OCI-LY7 (cell line): ENCODE data around the gene TM7SF2. TPM values are rescaled to one million over a fixed set of nuclear protein-coding genes. Genes with fewer than 3 reads are reported as not detected.
"Not testable (repeated sequence)": the region's sequence is repeated elsewhere in the genome, so short reads cannot be mapped to it uniquely, and the experiment has no call there.

Experiments
- BruUV-seq: library from RNA; stranded (reverse); fragments of 400-500 nt; replicated peaks from 2 replicates; lab custom pipeline; 2021; lab: Mats Ljungman, UMichigan
- CTCF ChIA-PET: fragments of 300-600 bp; sonication (Branson Sonifier 250); formaldehyde crosslinking; loops from one replicate; lab custom pipeline; 2022; ENCODE audit warnings: antibody characterized with exemption; ENCODE audit not compliant: unreplicated experiment; lab: Charles Lee
- POLR2A ChIA-PET: fragments of 300-600 bp; sonication (Branson Sonifier 250); formaldehyde crosslinking; loops from one replicate; lab custom pipeline; 2022; ENCODE audit warnings: antibody characterized with exemption; lab: Charles Lee
- DNase-seq: peaks from one replicate; pipeline ENCODE4 v3.0.0-alpha.2; 2015; ENCODE audit warnings: low spot score
- H2AFZ ChIP-seq: fragments of 200-600 bp; sonication (generic), shearing (Covaris generic); 2 replicates; pipeline ENCODE4 v1.6.1; 2014; ENCODE audit warnings: mild to moderate bottlenecking, antibody characterized with exemption, low read length, moderate library complexity
- H3K27ac ChIP-seq: fragments of 200-600 bp; sonication (generic); 2 replicates; pipeline ENCODE4 v1.5.1; 2014; ENCODE audit warnings: mixed run types, low read depth, mild to moderate bottlenecking, moderate library complexity, low read length, inconsistent platforms; ENCODE audit not compliant: poor library complexity, severe bottlenecking
- H3K36me3 ChIP-seq: fragments of 200-600 bp; sonication (generic); 2 replicates; pipeline ENCODE4 v1.6.1; 2014; ENCODE audit warnings: mild to moderate bottlenecking, antibody characterized with exemption, low read length, moderate library complexity, mixed read lengths; ENCODE audit not compliant: insufficient read depth
- H3K4me1 ChIP-seq: fragments of 200-600 bp; sonication (generic); 2 replicates; pipeline ENCODE4 v1.5.1; 2014; ENCODE audit warnings: mild to moderate bottlenecking, low read length; ENCODE audit not compliant: insufficient read depth, poor library complexity, severe bottlenecking
- H3K4me2 ChIP-seq: fragments of 200-600 bp; sonication (generic); 2 replicates; pipeline ENCODE4 v1.6.1; 2014; ENCODE audit warnings: mild to moderate bottlenecking, low read length
- H3K4me3 ChIP-seq: fragments of 200-600 bp; sonication (generic); 2 replicates; pipeline ENCODE4 v1.5.1; 2014; ENCODE audit warnings: mild to moderate bottlenecking, low read depth, low read length; ENCODE audit not compliant: poor library complexity, severe bottlenecking
- H3K79me2 ChIP-seq: fragments of 200-600 bp; sonication (generic); 2 replicates; pipeline ENCODE4 v1.6.1; 2016; ENCODE audit warnings: low read depth, mild to moderate bottlenecking, low read length, moderate library complexity, mixed read lengths; ENCODE audit not compliant: insufficient read depth
- H3K9me2 ChIP-seq: fragments of 200-600 bp; sonication (generic); 2 replicates; pipeline ENCODE4 v1.6.1; 2016; ENCODE audit warnings: mild to moderate bottlenecking, low read length, mixed read lengths; ENCODE audit not compliant: insufficient read depth
- H3K9me3 ChIP-seq: fragments of 200-600 bp; sonication (generic); 2 replicates; pipeline ENCODE4 v1.6.1; 2014; ENCODE audit warnings: mild to moderate bottlenecking, mixed run types, low read length, mixed read lengths
- H4K20me1 ChIP-seq: fragments of 200-600 bp; sonication (generic); 2 replicates; pipeline ENCODE4 v1.6.1; 2014; ENCODE audit warnings: mild to moderate bottlenecking, antibody characterized with exemption, low read length, moderate library complexity, mixed read lengths; ENCODE audit not compliant: insufficient read depth
- EZH2phosphoT487 ChIP-seq: fragments of 200-600 bp; sonication (generic); IDR thresholded peaks from 2 replicates; pipeline ENCODE4 v1.6.1; 2018; ENCODE audit warnings: low read depth, borderline replicate concordance, mild to moderate bottlenecking, mixed run types, antibody characterized with exemption, low read length, moderate library complexity, mixed read lengths
- intact Hi-C: fragments of 100-400 bp; cut with micrococcal nuclease; formaldehyde crosslinking; loops from one replicate; pipeline ENCODE4 v1.10.0; 2022; ENCODE audit not compliant: unreplicated experiment
- total RNA-seq, 2 experiments: library from RNA; depleted of rRNA in 1 of 2; stranded (reverse); fragments of >200 nt in 1 of 2; shearing (Covaris generic) in 1 of 2; gene quantifications; 2 replicates each; pipeline ENCODE4 v1.2.3, GENCODE V29; 2014 to 2022
- TF ChIP-seq, protein P1 (sequence below): fragments of 200-600 bp; sonication (generic); conservative IDR thresholded peaks from 2 replicates; pipeline ENCODE4 v1.5.1; 2014; ENCODE audit warnings: mild to moderate bottlenecking, antibody characterized with exemption, low read length, moderate library complexity, mixed read lengths

TM7SF2 gene
- total RNA-seq, 2 experiments from 2014 or later = 25.8 to 54.1 TPM

- peak within 1 kb of the TSS; percentile 81 for H3K4me3 ChIP-seq
- ChIA-PET CTCF (no interaction called here), POLR2A (interaction anchor here (0.6 to 1.8 kb wide), 5 partner anchors 13 to 145 kb away, joined by 3 to 4 read pairs (median 3); no protein-coding TSS in a partner anchor)
- no peaks in the 10 kb centered on the region for H3K9me3 ChIP-seq
- peak; percentile 100 for DNase-seq
- H3K79me2 ChIP-seq = peaks cover 49% of the 10 kb centered on the region
- intact Hi-C loops = loop anchor here (1.0 to 10.0 kb wide), 4 partner anchors 15 to 343 kb away; partner anchors contain the start of genes CDCA5, SF1 and ZFPL1
- H3K9me2 ChIP-seq = no peaks in the 10 kb centered on the region
- H3K4me2 ChIP-seq = peak within 1 kb of the TSS; percentile 87
- TF ChIP-seq EZH2phosphoT487 = no peak
- TF ChIP-seq, protein P1, sequence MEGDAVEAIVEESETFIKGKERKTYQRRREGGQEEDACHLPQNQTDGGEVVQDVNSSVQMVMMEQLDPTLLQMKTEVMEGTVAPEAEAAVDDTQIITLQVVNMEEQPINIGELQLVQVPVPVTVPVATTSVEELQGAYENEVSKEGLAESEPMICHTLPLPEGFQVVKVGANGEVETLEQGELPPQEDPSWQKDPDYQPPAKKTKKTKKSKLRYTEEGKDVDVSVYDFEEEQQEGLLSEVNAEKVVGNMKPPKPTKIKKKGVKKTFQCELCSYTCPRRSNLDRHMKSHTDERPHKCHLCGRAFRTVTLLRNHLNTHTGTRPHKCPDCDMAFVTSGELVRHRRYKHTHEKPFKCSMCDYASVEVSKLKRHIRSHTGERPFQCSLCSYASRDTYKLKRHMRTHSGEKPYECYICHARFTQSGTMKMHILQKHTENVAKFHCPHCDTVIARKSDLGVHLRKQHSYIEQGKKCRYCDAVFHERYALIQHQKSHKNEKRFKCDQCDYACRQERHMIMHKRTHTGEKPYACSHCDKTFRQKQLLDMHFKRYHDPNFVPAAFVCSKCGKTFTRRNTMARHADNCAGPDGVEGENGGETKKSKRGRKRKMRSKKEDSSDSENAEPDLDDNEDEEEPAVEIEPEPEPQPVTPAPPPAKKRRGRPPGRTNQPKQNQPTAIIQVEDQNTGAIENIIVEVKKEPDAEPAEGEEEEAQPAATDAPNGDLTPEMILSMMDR = peak; percentile 92
- peaks cover 17% of the 10 kb centered on the region; the same call in 1 of the 2 replicates for H4K20me1 ChIP-seq
- BruUV-seq = no TSS peak
- H3K27ac ChIP-seq = peak within 1 kb of the TSS; percentile 78
- H3K4me1 ChIP-seq = peaks cover 62% of the 10 kb centered on the region
- no peak within 1 kb of the TSS for H2AFZ ChIP-seq
- H3K36me3 ChIP-seq = peaks cover 72% of the 10 kb centered on the region
Measured at GRCh38 chr11:65117206-65118096, 5.8 kb downstream of the TM7SF2 start, which contains the start of gene ZNHIT2. Gene ZNHIT2, minus strand, starts transcription at chr11:65117701. Its CDS starts 48 bp downstream, at chr11:65117653.

DNA sequence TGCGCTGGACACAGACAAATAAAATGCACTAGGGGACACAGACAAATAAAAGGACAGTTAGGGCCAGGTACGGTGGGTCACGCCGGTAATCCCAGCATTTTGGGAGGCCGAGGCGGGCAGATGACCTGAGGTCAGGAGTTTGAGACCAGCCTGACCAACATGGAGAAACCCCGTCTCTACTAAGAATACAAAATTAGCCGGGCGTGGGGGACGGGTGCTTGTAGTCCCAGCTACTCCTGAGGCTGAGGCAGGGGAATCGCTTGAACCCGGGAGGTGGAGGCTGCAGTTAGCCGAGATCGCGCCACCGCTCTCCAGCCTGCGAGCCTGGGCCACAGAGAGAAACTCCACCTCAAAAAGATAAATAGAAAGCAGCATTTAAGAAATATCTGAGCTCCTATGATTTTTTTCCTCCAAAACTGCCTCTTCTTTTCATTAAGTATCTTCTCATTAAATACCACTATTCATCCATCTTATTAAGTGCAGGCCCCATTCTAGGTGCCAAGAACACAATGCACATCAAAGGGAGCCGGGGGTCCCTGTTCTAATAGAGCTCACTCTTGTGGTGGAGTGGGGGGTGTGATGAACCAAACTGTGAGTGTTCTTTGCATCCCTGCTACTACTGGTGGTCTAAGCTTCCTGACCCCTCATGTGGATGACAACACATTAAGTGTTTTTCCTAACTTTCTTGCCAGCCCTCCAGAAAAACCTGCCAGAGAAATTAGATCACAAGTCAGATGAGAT lies 6.6 kb downstream of the TM7SF2 start:
- DNase-seq = no peak
- POLR2A ChIA-PET = interaction anchor here (0.6 to 1.8 kb wide), 3 partner anchors 14 to 104 kb away, joined by 3 to 4 read pairs (median 4); partner anchors contain the start of gene ARL2
- no TSS peak for BruUV-seq

GRCh38 chr11:65118891-65119669 lies 7.4 kb downstream of the TM7SF2 start:
- POLR2A ChIA-PET = interaction anchor here (1.6 to 1.8 kb wide), 2 partner anchors 13 to 105 kb away, joined by 4 read pairs; partner anchors contain the start of gene ARL2
- H2AFZ ChIP-seq, DNase-seq, H3K9me2 ChIP-seq, BruUV-seq, H3K9me3 ChIP-seq, CTCF ChIA-PET: not testable (repeated sequence)
- peak overlapping the region; percentile 87 for H3K4me2 ChIP-seq
- H3K36me3 ChIP-seq = peaks cover 72% of the 10 kb centered on the region
- peak overlapping the region; percentile 95 for H3K4me3 ChIP-seq
- intact Hi-C loops = loop anchor here (10.0 kb wide), 1 partner anchor 344 kb away; the partner anchor contains the start of gene SF1
- peak overlapping the region; percentile 78 for H3K27ac ChIP-seq
- peaks cover 17% of the 10 kb centered on the region; the same call in 1 of the 2 replicates for H4K20me1 ChIP-seq
- peaks cover 66% of the 10 kb centered on the region for H3K79me2 ChIP-seq
- peaks cover 59% of the 10 kb centered on the region for H3K4me1 ChIP-seq

More for the DNA sequence above, 6.6 kb downstream of the TM7SF2 start:
- H3K27ac ChIP-seq = peak overlapping the region; percentile 78
- H3K4me3 ChIP-seq = no peak overlapping the region
- peaks cover 58% of the 10 kb centered on the region for H3K79me2 ChIP-seq
- TF ChIP-seq EZH2phosphoT487 = no peak
- TF ChIP-seq, protein P1 = no peak; the same call in 1 of the 2 replicates
- no peak overlapping the region for H2AFZ ChIP-seq
- H3K4me2 ChIP-seq = peak overlapping the region; percentile 87
- no peaks in the 10 kb centered on the region for H3K9me3 ChIP-seq
- CTCF ChIA-PET = no interaction called here
- peaks cover 17% of the 10 kb centered on the region; the same call in 1 of the 2 replicates for H4K20me1 ChIP-seq
- intact Hi-C loops = loop anchor here (10.0 kb wide), 1 partner anchor 343 kb away; the partner anchor contains the start of gene SF1
- H3K9me2 ChIP-seq = no peaks in the 10 kb centered on the region
- H3K4me1 ChIP-seq = peaks cover 60% of the 10 kb centered on the region
- peaks cover 73% of the 10 kb centered on the region for H3K36me3 ChIP-seq
